ENCODE data around the gene C15orf39.

The C15orf39 gene

GRCh38 chr15:75185271-75186029 is 16.2 kb upstream of the C15orf39 start:
- no peak overlapping the region for H2AFZ ChIP-seq (ENCODE audit: low read length, unreplicated experiment)
- H3K27ac ChIP-seq (ENCODE audit: low read depth, low read length): no peak overlapping the region
- H3K36me3 ChIP-seq (ENCODE audit: insufficient read depth, low read length): no peaks in the 10 kb centered on the region
- no peaks in the 10 kb centered on the region for H3K27me3 ChIP-seq (ENCODE audit: insufficient read depth, low read length)
- peaks cover 4% of the 10 kb centered on the region for H3K4me1 ChIP-seq (ENCODE audit: control insufficient read depth, insufficient read depth, low read length, unreplicated experiment)
- H3K79me2 ChIP-seq (ENCODE audit: control insufficient read depth, insufficient read depth, low read length, unreplicated experiment): no peaks in the 10 kb centered on the region
- no peak overlapping the region for H3K4me3 ChIP-seq (ENCODE audit: low read depth, low read length)

- no peak overlapping the region for H2AFZ ChIP-seq (ENCODE audit: low read length, unreplicated experiment)
- H3K4me1 ChIP-seq (ENCODE audit: control insufficient read depth, insufficient read depth, low read length, unreplicated experiment): no peaks in the 10 kb centered on the region
- no peaks in the 10 kb centered on the region for H3K79me2 ChIP-seq (ENCODE audit: control insufficient read depth, insufficient read depth, low read length, unreplicated experiment)
- H3K4me3 ChIP-seq (ENCODE audit: low read depth, low read length): no peak overlapping the region
- H3K27ac ChIP-seq (ENCODE audit: low read depth, low read length): no peak overlapping the region
- no peaks in the 10 kb centered on the region for H3K27me3 ChIP-seq (ENCODE audit: insufficient read depth, low read length)
- H3K36me3 ChIP-seq (ENCODE audit: insufficient read depth, low read length): no peaks in the 10 kb centered on the region
Measured at GRCh38 chr15:75186044-75186443, 15.6 kb upstream of the C15orf39 start.

- Histone ChIP-seq H3K36me3 (ENCODE audit: insufficient read depth, low read length) (no peaks in the 10 kb centered on the region), H3K4me1 (ENCODE audit: control insufficient read depth, insufficient read depth, low read length, unreplicated experiment) (no peaks in the 10 kb centered on the region), H3K4me3 (ENCODE audit: low read depth, low read length) (no peak overlapping the region), H2AFZ (ENCODE audit: low read length, unreplicated experiment) (no peak overlapping the region), H3K79me2 (ENCODE audit: control insufficient read depth, insufficient read depth, low read length, unreplicated experiment) (no peaks in the 10 kb centered on the region), H3K27me3 (ENCODE audit: insufficient read depth, low read length) (no peaks in the 10 kb centered on the region), H3K27ac (ENCODE audit: low read depth, low read length) (no peak overlapping the region)
Measured at GRCh38 chr15:75188499-75188898, 13.2 kb upstream of the C15orf39 start.

- no peaks in the 10 kb centered on the region for H3K36me3 ChIP-seq (ENCODE audit: insufficient read depth, low read length)
- no peak overlapping the region for H3K4me3 ChIP-seq (ENCODE audit: low read depth, low read length)
- H3K4me1 ChIP-seq (ENCODE audit: control insufficient read depth, insufficient read depth, low read length, unreplicated experiment): no peaks in the 10 kb centered on the region
- H3K79me2 ChIP-seq (ENCODE audit: control insufficient read depth, insufficient read depth, low read length, unreplicated experiment): no peaks in the 10 kb centered on the region
- H2AFZ ChIP-seq (ENCODE audit: low read length, unreplicated experiment): no peak overlapping the region
- H3K27ac ChIP-seq (ENCODE audit: low read depth, low read length): no peak overlapping the region
- no peaks in the 10 kb centered on the region for H3K27me3 ChIP-seq (ENCODE audit: insufficient read depth, low read length)
Measured at GRCh38 chr15:75191235-75191634, 10.4 kb upstream of the C15orf39 start.

GRCh38 chr15:75192307-75192706 is 9.4 kb upstream of the C15orf39 start:
- H3K27me3 ChIP-seq (ENCODE audit: insufficient read depth, low read length): no peaks in the 10 kb centered on the region
- no peaks in the 10 kb centered on the region for H3K4me1 ChIP-seq (ENCODE audit: control insufficient read depth, insufficient read depth, low read length, unreplicated experiment)
- no peak overlapping the region for H2AFZ ChIP-seq (ENCODE audit: low read length, unreplicated experiment)
- no peak overlapping the region for H3K27ac ChIP-seq (ENCODE audit: low read depth, low read length)
- H3K79me2 ChIP-seq (ENCODE audit: control insufficient read depth, insufficient read depth, low read length, unreplicated experiment): no peaks in the 10 kb centered on the region
- no peaks in the 10 kb centered on the region for H3K36me3 ChIP-seq (ENCODE audit: insufficient read depth, low read length)
- no peak overlapping the region for H3K4me3 ChIP-seq (ENCODE audit: low read depth, low read length)

GRCh38 chr15:75193272-75193671 is 8.4 kb upstream of the C15orf39 start:
- H3K4me1 ChIP-seq (ENCODE audit: control insufficient read depth, insufficient read depth, low read length, unreplicated experiment): no peaks in the 10 kb centered on the region
- no peak overlapping the region for H2AFZ ChIP-seq (ENCODE audit: low read length, unreplicated experiment)
- no peaks in the 10 kb centered on the region for H3K79me2 ChIP-seq (ENCODE audit: control insufficient read depth, insufficient read depth, low read length, unreplicated experiment)
- no peak overlapping the region for H3K4me3 ChIP-seq (ENCODE audit: low read depth, low read length)
- H3K27me3 ChIP-seq (ENCODE audit: insufficient read depth, low read length): no peaks in the 10 kb centered on the region
- H3K27ac ChIP-seq (ENCODE audit: low read depth, low read length): no peak overlapping the region
- H3K36me3 ChIP-seq (ENCODE audit: insufficient read depth, low read length): no peaks in the 10 kb centered on the region

- Histone ChIP-seq H3K27ac (ENCODE audit: low read depth, low read length) (no peak overlapping the region), H2AFZ (ENCODE audit: low read length, unreplicated experiment) (no peak overlapping the region), H3K27me3 (ENCODE audit: insufficient read depth, low read length) (no peaks in the 10 kb centered on the region), H3K4me1 (ENCODE audit: control insufficient read depth, insufficient read depth, low read length, unreplicated experiment) (no peaks in the 10 kb centered on the region), H3K36me3 (ENCODE audit: insufficient read depth, low read length) (no peaks in the 10 kb centered on the region), H3K4me3 (ENCODE audit: low read depth, low read length) (no peak overlapping the region), H3K79me2 (ENCODE audit: control insufficient read depth, insufficient read depth, low read length, unreplicated experiment) (no peaks in the 10 kb centered on the region)
Measured at GRCh38 chr15:75193976-75194375, 7.7 kb upstream of the C15orf39 start.

GRCh38 chr15:75194397-75194796 is 7.3 kb upstream of the C15orf39 start:
- no peaks in the 10 kb centered on the region for H3K36me3 ChIP-seq (ENCODE audit: insufficient read depth, low read length)
- no peaks in the 10 kb centered on the region for H3K4me1 ChIP-seq (ENCODE audit: control insufficient read depth, insufficient read depth, low read length, unreplicated experiment)
- no peaks in the 10 kb centered on the region for H3K79me2 ChIP-seq (ENCODE audit: control insufficient read depth, insufficient read depth, low read length, unreplicated experiment)
- no peaks in the 10 kb centered on the region for H3K27me3 ChIP-seq (ENCODE audit: insufficient read depth, low read length)
- no peak overlapping the region for H2AFZ ChIP-seq (ENCODE audit: low read length, unreplicated experiment)
- H3K27ac ChIP-seq (ENCODE audit: low read depth, low read length): no peak overlapping the region
- no peak overlapping the region for H3K4me3 ChIP-seq (ENCODE audit: low read depth, low read length)

- Histone ChIP-seq H3K27me3 (ENCODE audit: insufficient read depth, low read length) (no peaks in the 10 kb centered on the region), H3K27ac (ENCODE audit: low read depth, low read length) (no peak overlapping the region), H3K4me1 (ENCODE audit: control insufficient read depth, insufficient read depth, low read length, unreplicated experiment) (no peaks in the 10 kb centered on the region), H2AFZ (ENCODE audit: low read length, unreplicated experiment) (no peak overlapping the region), H3K79me2 (ENCODE audit: control insufficient read depth, insufficient read depth, low read length, unreplicated experiment) (no peaks in the 10 kb centered on the region), H3K4me3 (ENCODE audit: low read depth, low read length) (no peak overlapping the region), H3K36me3 (ENCODE audit: insufficient read depth, low read length) (no peaks in the 10 kb centered on the region)
Measured at GRCh38 chr15:75195122-75195765, 6.4 kb upstream of the C15orf39 start.

GRCh38 chr15:75195766-75196241 is 5.9 kb upstream of the C15orf39 start:
- Histone ChIP-seq H3K4me3 (ENCODE audit: low read depth, low read length) (no peak overlapping the region), H3K27me3 (ENCODE audit: insufficient read depth, low read length) (no peaks in the 10 kb centered on the region)

GRCh38 chr15:75197062-75197630 is 4.5 kb upstream of the C15orf39 start:
- Histone ChIP-seq H3K4me3 (ENCODE audit: low read depth, low read length) (no peak overlapping the region), H2AFZ (ENCODE audit: low read length, unreplicated experiment) (no peak overlapping the region), H3K27ac (ENCODE audit: low read depth, low read length) (no peak overlapping the region), H3K27me3 (ENCODE audit: insufficient read depth, low read length) (no peaks in the 10 kb centered on the region), H3K36me3 (ENCODE audit: insufficient read depth, low read length) (no peaks in the 10 kb centered on the region), H3K4me1 (ENCODE audit: control insufficient read depth, insufficient read depth, low read length, unreplicated experiment) (no peaks in the 10 kb centered on the region), H3K79me2 (ENCODE audit: control insufficient read depth, insufficient read depth, low read length, unreplicated experiment) (peaks cover 4% of the 10 kb centered on the region)

More at GRCh38 chr15:75195766-75196241, 5.9 kb upstream of the C15orf39 start:
- no peaks in the 10 kb centered on the region for H3K36me3 ChIP-seq (ENCODE audit: insufficient read depth, low read length)
- no peak overlapping the region for H2AFZ ChIP-seq (ENCODE audit: low read length, unreplicated experiment)
- no peaks in the 10 kb centered on the region for H3K79me2 ChIP-seq (ENCODE audit: control insufficient read depth, insufficient read depth, low read length, unreplicated experiment)
- H3K27ac ChIP-seq (ENCODE audit: low read depth, low read length): no peak overlapping the region
- no peaks in the 10 kb centered on the region for H3K4me1 ChIP-seq (ENCODE audit: control insufficient read depth, insufficient read depth, low read length, unreplicated experiment)

Measured in ACC112 (cell line).